Measurements from ENCODE around the gene SEZ6. TPM values are rescaled to one million over a fixed set of nuclear protein-coding genes. Genes with fewer than 3 reads are reported as not detected.

SEZ6 gene
- total and polyA plus RNA-seq, 2 donors (not counting 1 experiment from before 2014, with no cell fraction given): not detected

- 83% methylated on average over 11 of the region's 13 CpGs for WGBS (ENCODE audit: insufficient coverage)
- Histone ChIP-seq H2AFZ (ENCODE audit: insufficient read depth, low read depth, low read length, poor library complexity, severe bottlenecking) (no peak overlapping the region), H3K9ac (ENCODE audit: low read length) (no peak overlapping the region), H3K36me3 (replicated peaks in 1 of 2; ENCODE audit: control extremely low read depth in 1 of 2, control insufficient read depth in 1 of 2, extremely low read depth in 1 of 2, insufficient read depth in 2 of 2, low read length in 1 of 2) (no peaks in the 10 kb centered on the region), H3K79me2 (ENCODE audit: control insufficient read depth, insufficient read depth, low read length) (no peaks in the 10 kb centered on the region), H3K4me2 (replicated peaks; ENCODE audit: low read depth, low read length, poor library complexity, severe bottlenecking) (no peak overlapping the region), H4K20me1 (ENCODE audit: control insufficient read depth, insufficient read depth, low read length, poor library complexity, severe bottlenecking) (no peaks in the 10 kb centered on the region), H3K4me3 (ENCODE audit: control extremely low read depth in 1 of 5, extremely low read depth in 1 of 5, insufficient read depth in 1 of 5, low read depth in 2 of 5, low read length in 4 of 5) (no peak overlapping the region), H3K27ac (ENCODE audit: low read length in 2 of 2) (no peak overlapping the region), H3K9me3 (ENCODE audit: control extremely low read depth in 1 of 3, control insufficient read depth in 2 of 3, insufficient read depth in 1 of 3, low read length in 2 of 3) (peaks cover 0 to 6% (median 0%) of the 10 kb centered on the region in 3 donors), H3K4me1 (ENCODE audit: control insufficient read depth in 2 of 2, insufficient read depth in 2 of 2, low read length in 2 of 2) (peaks cover 14 to 15% of the 10 kb centered on the region in 2 donors), H3K27me3 (replicated peaks in 1 of 4; ENCODE audit: control extremely low read depth in 1 of 4, control insufficient read depth in 3 of 4, insufficient read depth in 4 of 4, low read length in 3 of 4) (peaks cover 0 to 51% (median 16%) of the 10 kb centered on the region in 4 experiments)
- TF ChIP-seq EZH2 (IDR thresholded peaks at IDR 0.05; ENCODE audit: borderline replicate concordance, insufficient read depth, low read depth, low read length, poor library complexity, severe bottlenecking) (no peak), CTCF (IDR thresholded peaks at IDR 0.05) (no peak)
- ATAC-seq (ENCODE audit: low read depth) (no peak), DNase-seq (no peak)
- Mint-ChIP-seq H3K9me3 (ENCODE audit: insufficient read depth) (no peaks in the 10 kb centered on the region), H3K27ac (no peak overlapping the region), H3K4me1 (peaks cover 9% of the 10 kb centered on the region), H3K27me3 (peaks cover 60% of the 10 kb centered on the region), H3K4me3 (no peak overlapping the region)
- CTCF ChIA-PET: no interaction called here
- intact Hi-C loops (cut with micrococcal nuclease): no loop called here
- POLR2A ChIA-PET: no interaction called here
Measured at GRCh38 chr17:29016345-29017210, 10.7 kb upstream of the SEZ6 start.

DNA sequence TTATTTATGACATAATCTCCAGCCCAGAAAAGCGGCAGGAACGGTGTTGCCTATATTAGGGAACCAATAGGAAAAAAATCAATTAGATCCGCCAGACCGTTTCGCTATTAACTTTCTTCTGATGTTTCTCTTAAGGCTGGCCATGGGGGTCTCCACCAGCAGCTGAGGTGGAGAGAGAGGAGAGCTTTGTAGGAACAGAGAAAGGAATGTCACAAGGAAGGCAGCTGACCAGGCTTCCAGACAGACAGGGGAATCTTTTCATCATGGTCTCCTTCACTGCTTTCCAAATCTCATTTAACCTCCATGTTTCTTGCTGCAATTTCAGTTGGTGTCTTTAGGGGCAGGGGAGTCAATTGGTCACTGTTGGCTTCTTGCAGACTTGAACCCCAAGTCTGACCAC, 8.9 kb upstream of the SEZ6 start:
- H2AFZ ChIP-seq (ENCODE audit: insufficient read depth, low read depth, low read length, poor library complexity, severe bottlenecking): no peak overlapping the region
- no peak overlapping the region for H3K27ac Mint-ChIP-seq
- no peak overlapping the region for H3K4me3 Mint-ChIP-seq
- ChIA-PET POLR2A (no interaction called here), CTCF (interaction anchor here (0.7 to 1.6 kb wide), 2 partner anchors 51 to 102 kb away, joined by 3 read pairs; no protein-coding TSS in a partner anchor)
- TF ChIP-seq CTCF (IDR thresholded peaks at IDR 0.05) (no peak), EZH2 (IDR thresholded peaks at IDR 0.05; ENCODE audit: borderline replicate concordance, insufficient read depth, low read depth, low read length, poor library complexity, severe bottlenecking) (no peak)
- no peaks in the 10 kb centered on the region for H3K9me3 Mint-ChIP-seq (ENCODE audit: insufficient read depth)
- no peaks in the 10 kb centered on the region for H3K36me3 ChIP-seq (replicated peaks in 1 of 2; ENCODE audit: control extremely low read depth in 1 of 2, control insufficient read depth in 1 of 2, extremely low read depth in 1 of 2, insufficient read depth in 2 of 2, low read length in 1 of 2)
- peaks cover 0 to 2% (median 0%) of the 10 kb centered on the region in 3 donors for H3K9me3 ChIP-seq (ENCODE audit: control extremely low read depth in 1 of 3, control insufficient read depth in 2 of 3, insufficient read depth in 1 of 3, low read length in 2 of 3)
- H3K4me2 ChIP-seq (replicated peaks; ENCODE audit: low read depth, low read length, poor library complexity, severe bottlenecking): no peak overlapping the region
- DNase-seq (no peak), ATAC-seq (ENCODE audit: low read depth) (no peak)
- WGBS (ENCODE audit: insufficient coverage): no CpG with 5 or more reads among the region's 5 CpGs
- intact Hi-C loops (cut with micrococcal nuclease): no loop called here
- peaks cover 57% of the 10 kb centered on the region for H3K27me3 Mint-ChIP-seq
- no peaks in the 10 kb centered on the region for H3K79me2 ChIP-seq (ENCODE audit: control insufficient read depth, insufficient read depth, low read length)
- H3K4me1 Mint-ChIP-seq: peaks cover 9% of the 10 kb centered on the region
- no peak overlapping the region for H3K9ac ChIP-seq (ENCODE audit: low read length)
- H4K20me1 ChIP-seq (ENCODE audit: control insufficient read depth, insufficient read depth, low read length, poor library complexity, severe bottlenecking): no peaks in the 10 kb centered on the region
- no peak overlapping the region for H3K27ac ChIP-seq (ENCODE audit: low read length in 2 of 2)
- H3K4me3 ChIP-seq (ENCODE audit: control extremely low read depth in 1 of 5, extremely low read depth in 1 of 5, insufficient read depth in 1 of 5, low read depth in 2 of 5, low read length in 4 of 5): no peak overlapping the region
- peaks cover 7 to 9% of the 10 kb centered on the region in 2 donors for H3K4me1 ChIP-seq (ENCODE audit: control insufficient read depth in 2 of 2, insufficient read depth in 2 of 2, low read length in 2 of 2)
- peaks cover 0 to 34% (median 5%) of the 10 kb centered on the region in 4 experiments for H3K27me3 ChIP-seq (replicated peaks in 1 of 4; ENCODE audit: control extremely low read depth in 1 of 4, control insufficient read depth in 3 of 4, insufficient read depth in 4 of 4, low read length in 3 of 4)
